ENCODE results near the gene NEO1.

NEO1 gene

GRCh38 chr15:73337187-73337586 lies 284.9 kb downstream of the NEO1 start:
- no peak overlapping the region for H3K4me3 ChIP-seq (replicated peaks; ENCODE audit: low read depth, low read length)
- no peak for DNase-seq (ENCODE audit: low read depth)
- no peak for TF ChIP-seq CTCF (IDR thresholded peaks at IDR 0.05; ENCODE audit: low read length, missing control alignments)

GRCh38 chr15:73338058-73338457 lies 285.8 kb downstream of the NEO1 start:
- no peak overlapping the region for H3K4me3 ChIP-seq (replicated peaks; ENCODE audit: low read depth, low read length)
- DNase-seq (ENCODE audit: low read depth): no peak
- no peak for TF ChIP-seq CTCF (IDR thresholded peaks at IDR 0.05; ENCODE audit: low read length, missing control alignments)

- no peak for TF ChIP-seq CTCF (IDR thresholded peaks at IDR 0.05; ENCODE audit: low read length, missing control alignments)
- H3K4me3 ChIP-seq (replicated peaks; ENCODE audit: low read depth, low read length): no peak overlapping the region
- DNase-seq (ENCODE audit: low read depth): no peak
Measured at GRCh38 chr15:73338606-73339374, 286.5 kb downstream of the NEO1 start.

- H3K4me3 ChIP-seq (replicated peaks; ENCODE audit: low read depth, low read length): no peak overlapping the region
- TF ChIP-seq CTCF (IDR thresholded peaks at IDR 0.05; ENCODE audit: low read length, missing control alignments): no peak
- no peak for DNase-seq (ENCODE audit: low read depth)
Measured at GRCh38 chr15:73340502-73341192, 288.4 kb downstream of the NEO1 start.

GRCh38 chr15:73341886-73342600 lies 289.8 kb downstream of the NEO1 start:
- no peak for TF ChIP-seq CTCF (IDR thresholded peaks at IDR 0.05; ENCODE audit: low read length, missing control alignments)
- no peak overlapping the region for H3K4me3 ChIP-seq (replicated peaks; ENCODE audit: low read depth, low read length)
- peak; percentile 3 for DNase-seq (ENCODE audit: low read depth)

- no peak for DNase-seq (ENCODE audit: low read depth)
- TF ChIP-seq CTCF (IDR thresholded peaks at IDR 0.05; ENCODE audit: low read length, missing control alignments): no peak
- H3K4me3 ChIP-seq (replicated peaks; ENCODE audit: low read depth, low read length): no peak overlapping the region
Measured at GRCh38 chr15:73344056-73344455, 291.8 kb downstream of the NEO1 start.

Measured in fibroblast of pulmonary artery (primary cell).